Esophagus mucosa (tissue), 1 donor: ENCODE measurements around the gene FSTL4. TPM values are rescaled to one million over a fixed set of nuclear protein-coding genes. Genes with fewer than 3 reads are reported as not detected.

Experiments
- ATAC-seq: fragments of 200-7000 bp; cut with Tn5 transposase; one replicate; pipeline ENCODE4 v1.9.1; 2020
- total RNA-seq: library from RNA; stranded (reverse); gene quantifications from one replicate; pipeline ENCODE4 v1.2.4, GENCODE V29; 2023
- donor health status: DM: yes; HTN: yes; CAD: no.

The FSTL4 gene
- total RNA-seq, 1 donor from 2014 or later, result 2.8 TPM

DNA sequence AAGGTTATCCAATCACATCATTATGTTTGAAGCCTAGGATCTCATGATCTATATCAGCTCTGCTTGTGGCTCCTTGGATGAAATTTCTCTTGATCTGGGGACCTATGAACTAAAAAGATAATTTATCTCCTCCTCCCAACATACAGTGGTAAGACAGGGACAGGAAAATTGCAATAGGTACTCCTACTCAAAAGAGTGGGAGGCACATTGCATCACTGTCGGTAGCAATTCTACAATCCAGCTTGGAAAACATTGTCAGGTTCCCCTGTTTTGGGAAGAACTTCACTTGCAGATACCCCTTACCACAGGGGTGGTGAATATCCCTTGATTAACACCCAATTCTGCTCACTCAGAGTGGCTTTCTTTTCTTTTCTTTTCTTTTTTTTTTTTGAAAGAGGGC is 452.8 kb downstream of the FSTL4 start:
- ATAC-seq, result no peak

DNA sequence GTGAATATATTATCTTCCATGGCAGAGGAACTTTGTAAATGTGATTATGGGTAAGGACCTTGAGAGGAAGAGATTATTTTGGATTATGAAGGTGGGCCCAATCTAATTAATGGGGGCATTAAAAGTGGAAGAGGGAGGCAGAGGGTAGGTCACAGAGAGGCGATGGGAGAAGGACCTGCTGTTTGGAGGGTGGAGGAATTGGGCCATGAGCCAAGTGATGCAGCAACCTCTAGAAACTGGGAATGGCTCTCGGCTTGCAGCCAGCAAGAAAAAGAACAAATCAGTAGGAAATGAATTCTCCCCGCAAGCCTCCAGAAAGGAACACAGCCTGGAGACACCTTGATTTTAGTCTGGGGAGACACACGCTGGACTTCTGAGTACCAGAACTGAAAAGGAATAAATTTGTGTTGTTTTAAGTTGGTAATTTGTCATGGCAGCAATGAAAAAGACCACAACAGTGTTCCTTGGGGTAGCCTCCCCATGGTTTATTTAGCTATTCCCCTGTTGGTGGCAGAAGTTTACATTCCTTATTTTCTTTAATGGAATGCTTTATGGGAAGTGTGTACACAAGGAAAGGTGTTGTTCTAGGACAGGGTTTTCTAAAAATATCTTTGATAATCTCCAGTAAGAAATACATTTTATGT is 456.9 kb downstream of the FSTL4 start:
- no peak for ATAC-seq

DNA sequence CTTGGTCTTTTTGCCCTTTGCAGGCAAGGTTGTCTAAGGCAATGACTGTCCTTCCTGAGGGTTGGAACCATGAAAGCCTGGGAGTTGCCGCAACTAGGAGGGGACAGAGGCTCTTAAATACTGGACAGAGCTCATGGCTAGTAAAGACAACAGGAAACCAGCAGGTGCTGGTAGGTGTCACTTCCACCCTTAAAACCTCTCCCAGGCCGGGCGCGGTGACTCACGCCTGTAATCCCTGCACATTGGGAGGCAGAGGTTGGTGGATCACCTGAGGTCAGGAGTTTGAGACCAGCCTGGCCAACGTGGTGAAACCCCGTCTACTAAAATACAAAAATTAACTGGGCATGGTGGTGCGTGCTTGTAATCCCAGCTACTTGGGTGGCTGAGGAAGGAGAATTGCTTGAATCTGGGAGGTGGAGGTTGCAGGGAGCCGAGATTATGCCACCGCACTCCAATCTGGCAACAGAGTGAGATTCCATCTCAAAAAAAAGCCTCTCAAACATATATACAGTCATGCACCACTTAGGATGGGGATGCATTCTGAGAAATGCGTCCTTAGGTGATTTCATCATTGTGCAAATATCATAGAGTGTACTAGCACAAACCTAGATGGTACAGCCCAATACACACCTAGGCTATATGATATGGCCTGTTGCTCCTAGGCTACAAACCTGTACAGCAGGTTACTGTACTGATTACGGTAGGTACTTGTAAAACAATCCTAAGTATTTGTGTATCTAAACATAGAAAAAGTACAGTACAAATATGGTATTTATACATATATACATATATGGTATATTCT is 457.9 kb downstream of the FSTL4 start:
- ATAC-seq, result peak; percentile 76

GRCh38 chr5:133150909-133151544 is 461.3 kb downstream of the FSTL4 start:
- ATAC-seq, result no peak

DNA sequence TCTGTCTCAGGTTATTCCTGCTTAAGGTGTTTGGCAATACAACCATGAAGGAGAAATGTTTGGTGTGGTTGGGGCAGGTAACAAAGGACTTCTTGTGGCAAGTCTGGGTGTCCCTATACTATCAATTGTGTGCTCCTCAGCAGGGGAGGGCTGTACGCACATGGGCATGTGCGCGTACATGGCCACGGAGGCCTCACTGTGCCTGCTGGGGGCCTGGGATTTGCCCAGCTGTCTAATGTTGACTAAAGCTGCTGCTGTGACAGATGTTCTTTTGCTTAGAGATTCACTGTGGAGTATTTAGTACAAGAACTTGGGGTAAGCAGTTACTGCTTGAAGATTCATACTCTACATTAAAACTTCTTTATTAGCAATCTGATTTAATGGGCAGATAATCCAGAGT is 463.0 kb downstream of the FSTL4 start:
- ATAC-seq, result no peak

DNA sequence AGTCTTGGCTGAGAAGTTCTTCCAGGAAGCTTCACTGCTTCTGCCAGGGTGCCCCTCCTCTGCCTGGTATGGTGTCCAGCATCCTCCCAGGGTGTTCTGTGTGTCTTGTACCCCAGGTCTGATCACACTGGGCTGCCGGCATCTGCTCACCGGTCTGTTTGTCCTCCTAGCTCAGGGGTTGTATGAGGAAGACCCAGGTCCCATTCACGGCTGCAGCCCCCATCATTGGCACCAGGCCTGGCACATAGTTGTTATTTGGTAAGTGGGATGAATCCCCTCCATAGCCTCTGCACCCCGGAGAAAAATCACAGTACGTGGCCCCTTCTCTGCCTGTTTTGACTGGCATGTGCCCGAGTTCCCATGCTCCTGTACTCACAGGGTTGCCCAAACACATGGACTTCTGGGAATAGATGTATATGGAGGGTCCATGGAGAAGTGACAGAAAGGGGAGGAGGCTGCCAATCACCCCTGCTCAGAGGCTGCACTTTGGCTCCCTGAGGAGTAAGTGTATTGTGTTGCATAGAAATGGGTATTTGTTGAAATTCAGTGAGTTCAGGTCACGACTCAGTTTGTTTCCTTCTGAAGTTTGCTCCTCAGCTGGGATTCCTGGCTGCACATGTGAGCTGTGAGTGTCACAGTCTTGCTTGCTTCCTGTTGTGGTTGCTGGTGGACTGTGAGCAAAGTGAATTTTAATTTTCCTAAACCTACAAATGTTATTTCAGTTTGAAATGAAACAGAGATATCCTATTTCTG is 464.4 kb downstream of the FSTL4 start:
- ATAC-seq, result no peak

DNA sequence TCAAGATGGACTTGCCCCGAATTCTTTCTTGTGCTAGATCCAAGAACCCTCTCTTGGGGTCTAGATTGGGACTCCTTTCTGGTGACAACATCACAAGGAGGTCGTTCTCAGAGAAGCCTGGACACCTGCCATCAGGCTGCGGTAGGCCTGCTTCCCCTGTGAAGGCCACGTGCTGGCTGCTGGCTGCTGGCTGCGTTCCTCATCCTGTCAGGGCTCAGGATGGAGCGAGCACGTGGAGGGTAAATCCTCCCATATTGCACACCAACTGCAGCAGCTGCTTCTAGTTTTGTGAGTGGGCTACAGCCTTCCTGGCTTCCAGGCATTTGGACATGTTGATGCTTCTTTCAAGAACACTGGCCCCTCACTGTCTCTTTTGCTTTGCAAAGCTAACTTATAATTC is 464.9 kb downstream of the FSTL4 start:
- ATAC-seq, result no peak
